ENCODE measurements around the gene SMARCA4.
A peak's percentile ranks its signal among the peaks of the same experiment; 100 is the strongest.

Gene SMARCA4

GRCh38 chr19:10960314-10961072 is at the start of gene SMARCA4:
Gene SMARCA4 (plus strand): TSS chr19:10961030. CDS start chr19:10984152, 23,122 bp downstream.
- peak; percentile 94 to 99 for DNase-seq (ENCODE audit: low read depth in 2 of 2)

- DNase-seq (ENCODE audit: low read depth in 2 of 2), result no peak
Observed at GRCh38 chr19:10911579-10912363, 49.1 kb upstream of the SMARCA4 start.

- no peak for DNase-seq (ENCODE audit: low read depth in 2 of 2)
Observed at GRCh38 chr19:10912619-10913018, 48.2 kb upstream of the SMARCA4 start.

GRCh38 chr19:10913716-10914340 is 47.0 kb upstream of the SMARCA4 start:
- DNase-seq (ENCODE audit: low read depth in 2 of 2), result no peak

- no peak for DNase-seq (ENCODE audit: low read depth in 2 of 2)
Observed at GRCh38 chr19:10915130-10916091, 45.4 kb upstream of the SMARCA4 start.

GRCh38 chr19:10916602-10917001 is 44.2 kb upstream of the SMARCA4 start:
- no peak for DNase-seq (ENCODE audit: low read depth in 2 of 2)

- no peak for DNase-seq (ENCODE audit: low read depth in 2 of 2)
Observed at GRCh38 chr19:10918359-10918758, 42.5 kb upstream of the SMARCA4 start.

GRCh38 chr19:10919352-10920287 is 41.2 kb upstream of the SMARCA4 start:
- DNase-seq (ENCODE audit: low read depth in 2 of 2), result no peak

GRCh38 chr19:10920288-10920655 is 40.6 kb upstream of the SMARCA4 start:
- no peak for DNase-seq (ENCODE audit: low read depth in 2 of 2)

GRCh38 chr19:10920781-10921180 is 40.0 kb upstream of the SMARCA4 start:
- DNase-seq (ENCODE audit: low read depth in 2 of 2), result no peak

GRCh38 chr19:10921199-10921909 is 39.5 kb upstream of the SMARCA4 start:
- no peak for DNase-seq (ENCODE audit: low read depth in 2 of 2)

- DNase-seq (ENCODE audit: low read depth in 2 of 2), result no peak
Observed at GRCh38 chr19:10921910-10922637, 38.8 kb upstream of the SMARCA4 start.

- no peak for DNase-seq (ENCODE audit: low read depth in 2 of 2)
Observed at GRCh38 chr19:10922638-10923014, 38.2 kb upstream of the SMARCA4 start.

- no peak for DNase-seq (ENCODE audit: low read depth in 2 of 2)
Observed at GRCh38 chr19:10923260-10924112, 37.3 kb upstream of the SMARCA4 start.

GRCh38 chr19:10924597-10924996 is 36.2 kb upstream of the SMARCA4 start:
- DNase-seq (ENCODE audit: low read depth in 2 of 2), result no peak

- no peak for DNase-seq (ENCODE audit: low read depth in 2 of 2)
Observed at GRCh38 chr19:10927730-10928562, 32.9 kb upstream of the SMARCA4 start.
